Breast epithelium (tissue), 4 donors: ENCODE data around the gene TMEM253. TPM values are rescaled to one million over a fixed set of nuclear protein-coding genes. Genes with fewer than 3 reads are reported as not detected.

Source experiments
- DNase-seq, 2 donors: peaks; one replicate each; pipeline ENCODE4 v3.0.0-alpha.2; 2019; ENCODE audit warnings: low spot score in 2 of 2
- H3K27ac ChIP-seq, 2 donors: fragments of 200-600 bp; sonication (generic) in 1 of 2; one replicate each; pipeline ENCODE4 v1.5.1; 2016 to 2019; ENCODE audit warnings: mild to moderate bottlenecking in 1 of 2
- H3K27me3 ChIP-seq, 2 donors: fragments of 200-600 bp; sonication (generic) in 1 of 2; one replicate each; pipeline versions ENCODE4 v1.5.1 to v1.6.0; 2017 to 2019; ENCODE audit warnings: control low read depth in 1 of 2, mild to moderate bottlenecking in 1 of 2
- H3K36me3 ChIP-seq: fragments of 200-600 bp; one replicate; pipeline ENCODE4 v1.5.1; 2019
- H3K4me1 ChIP-seq, 2 donors: fragments of 200-600 bp; sonication (generic); one replicate each; pipeline ENCODE4 v1.5.1; 2016 to 2019; ENCODE audit warnings: control low read depth in 1 of 2
- H3K4me3 ChIP-seq, 3 donors: fragments of 200-600 bp; sonication (generic); 1 replicate in 2 of 3; 2 replicates in 1 of 3; pipeline ENCODE4 v1.5.1; 2016 to 2019; ENCODE audit warnings: mild to moderate bottlenecking in 3 of 3, moderate library complexity in 2 of 3
- H3K9me3 ChIP-seq, 2 donors: fragments of 200-600 bp; sonication (generic) in 1 of 2; one replicate each; pipeline ENCODE4 v1.5.1; 2016 to 2019; ENCODE audit warnings: control low read depth in 1 of 2
- CTCF ChIP-seq, 3 donors: fragments of 450-650 bp; IDR thresholded peaks; one replicate each; pipeline ENCODE4 v1.5.1; 2016 to 2017; ENCODE audit warnings: antibody characterized with exemption in 3 of 3, mild to moderate bottlenecking in 3 of 3, moderate library complexity in 3 of 3
- POLR2A ChIP-seq: fragments of 450-650 bp; IDR thresholded peaks from one replicate; pipeline ENCODE4 v1.6.1; 2016; ENCODE audit warnings: antibody characterized with exemption, mild to moderate bottlenecking, moderate library complexity
- POLR2AphosphoS5 ChIP-seq, 3 donors: sonication (generic); formaldehyde crosslinking; IDR thresholded peaks; one replicate each; pipeline ENCODE4 v1.6.1; 2017; ENCODE audit warnings: antibody characterized with exemption in 3 of 3
- intact Hi-C: fragments of 100-400 bp; cut with DNase I; formaldehyde crosslinking; loops from one replicate; pipeline ENCODE4 v1.15.1; 2023; ENCODE audit warnings: low total_unique reads
- total RNA-seq, 3 donors: library from RNA; depleted of rRNA; stranded (reverse); fragments of >200 nt; gene quantifications; one replicate each; pipeline ENCODE4 v1.1.0, GENCODE V29; 2016

TMEM253 gene
- total RNA-seq, 3 donors from 2014 or later, result 0.44 to 1.3 (median 0.98) TPM

- TF ChIP-seq POLR2AphosphoS5 (IDR thresholded peaks at IDR 0.05) (no peak), CTCF (IDR thresholded peaks at IDR 0.05) (peak; percentile 58 to 63 (median 59)), POLR2A (no peak)
- Histone ChIP-seq H3K4me3 (peak overlapping the region; percentile 68 to 86 (median 73)), H3K27ac (peak overlapping the region; percentile 91 to 92), H3K4me1 (peaks cover 4 to 17% of the 10 kb centered on the region in 2 donors), H3K27me3 (no peaks in the 10 kb centered on the region), H3K36me3 (no peaks in the 10 kb centered on the region), H3K9me3 (no peaks in the 10 kb centered on the region)
- no peak for DNase-seq
- intact Hi-C loops, result loop anchor here (10.0 kb wide), 1 partner anchor 94 kb away; no protein-coding TSS in a partner anchor
Measured at GRCh38 chr14:21068521-21069387, 32.1 kb upstream of the TMEM253 start.

GRCh38 chr14:21069388-21070082 is 31.3 kb upstream of the TMEM253 start:
- intact Hi-C loops, result loop anchor here (10.0 kb wide), 1 partner anchor 95 kb away; no protein-coding TSS in a partner anchor
- peak in 1 of 2 donors; percentile 59 for DNase-seq
- peaks cover 4 to 17% of the 10 kb centered on the region in 2 donors for H3K4me1 ChIP-seq

GRCh38 chr14:21070083-21070609 is 30.7 kb upstream of the TMEM253 start, which contains the start of gene ARHGEF40:
Gene ARHGEF40 (plus strand): TSS chr14:21070304. CDS start chr14:21070397, 93 bp downstream.
- Histone ChIP-seq H3K27me3 (no peaks in the 10 kb centered on the region), H3K36me3 (no peaks in the 10 kb centered on the region), H3K4me3 (peak within 1 kb of the TSS; percentile 68 to 86 (median 73)), H3K4me1 (peaks cover 4 to 17% of the 10 kb centered on the region in 2 donors), H3K9me3 (no peaks in the 10 kb centered on the region), H3K27ac (peak within 1 kb of the TSS; percentile 91 to 92)
- intact Hi-C loops, result no loop called here
- no peak for DNase-seq
- TF ChIP-seq CTCF (IDR thresholded peaks at IDR 0.05) (no peak), POLR2A (no peak), POLR2AphosphoS5 (IDR thresholded peaks at IDR 0.05) (no peak)

More at GRCh38 chr14:21069388-21070082, 31.3 kb upstream of the TMEM253 start:
- no peaks in the 10 kb centered on the region for H3K9me3 ChIP-seq
- H3K27me3 ChIP-seq, result no peaks in the 10 kb centered on the region
- TF ChIP-seq CTCF (IDR thresholded peaks at IDR 0.05), result no peak
- TF ChIP-seq POLR2AphosphoS5 (IDR thresholded peaks at IDR 0.05), result no peak
- TF ChIP-seq POLR2A, result no peak
- H3K27ac ChIP-seq, result peak overlapping the region; percentile 91 to 92
- H3K4me3 ChIP-seq, result peak overlapping the region; percentile 68 to 86 (median 73)
- H3K36me3 ChIP-seq, result no peaks in the 10 kb centered on the region

- TF ChIP-seq POLR2AphosphoS5 (IDR thresholded peaks at IDR 0.05) (no peak), POLR2A (no peak), CTCF (IDR thresholded peaks at IDR 0.05) (no peak)
- H3K27ac ChIP-seq, result peak overlapping the region; percentile 91 to 92
- no peaks in the 10 kb centered on the region for H3K27me3 ChIP-seq
- intact Hi-C loops, result no loop called here
- no peaks in the 10 kb centered on the region for H3K36me3 ChIP-seq
- H3K9me3 ChIP-seq, result no peaks in the 10 kb centered on the region
- H3K4me3 ChIP-seq, result peak overlapping the region; percentile 68 to 86 (median 73)
- DNase-seq, result peak in 1 of 2 donors; percentile 48
- peaks cover 4 to 17% of the 10 kb centered on the region in 2 donors for H3K4me1 ChIP-seq
Measured at GRCh38 chr14:21070610-21071224, 30.1 kb upstream of the TMEM253 start.
